ENCODE measurements around the gene MBOAT7. TPM values are rescaled to one million over a fixed set of nuclear protein-coding genes. Genes with fewer than 3 reads are reported as not detected.
A peak's percentile ranks its signal among the peaks of the same experiment; 100 is the strongest.

Gene MBOAT7
- total and polyA plus RNA-seq, 2 donors from 2014 or later: 41.6 to 64.4 TPM

DNA sequence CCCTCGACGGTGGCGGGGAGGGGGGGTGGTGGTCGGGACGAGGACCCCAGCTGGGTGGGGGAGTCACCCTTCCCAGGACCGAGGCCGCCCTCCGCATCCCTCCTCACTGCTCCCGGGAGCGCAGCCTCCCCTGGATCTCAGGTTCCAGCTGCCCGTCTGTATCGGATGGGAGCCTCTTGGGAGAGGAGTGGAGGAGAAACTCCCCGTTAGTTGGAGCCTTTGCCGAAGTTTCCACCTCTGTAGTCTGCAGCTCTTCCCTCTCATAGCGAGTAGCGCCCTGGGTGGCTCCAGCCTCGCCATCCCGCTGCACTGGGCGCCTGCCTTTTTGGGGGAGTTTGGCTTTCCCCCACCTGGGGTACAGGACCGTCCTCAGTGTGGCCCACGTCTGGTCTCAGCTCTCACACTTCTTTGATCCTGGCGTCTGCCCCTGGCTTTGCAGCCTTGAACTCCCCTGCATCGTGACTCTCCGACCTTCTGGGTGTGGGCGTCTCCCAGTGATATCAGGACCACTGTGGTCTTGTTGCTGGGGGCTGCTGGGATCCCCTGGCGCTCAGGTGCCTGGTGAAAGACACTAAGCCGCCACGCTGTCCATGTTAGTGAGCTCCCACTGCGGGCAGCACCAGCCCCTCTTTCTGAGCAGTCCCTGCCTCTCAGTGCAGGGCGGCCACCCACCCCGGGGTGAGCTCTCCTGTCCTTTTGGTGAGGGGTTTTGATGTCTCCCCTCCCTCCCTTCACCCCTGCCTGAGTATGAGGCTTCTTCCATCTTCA lies 50.7 kb downstream of the MBOAT7 start:
- Histone ChIP-seq H3K9me3 (ENCODE audit: control insufficient read depth in 2 of 3, insufficient read depth in 1 of 3, low read length in 3 of 3) (no peaks in the 10 kb centered on the region), H3K27me3 (ENCODE audit: control insufficient read depth, insufficient read depth, low read length) (no peaks in the 10 kb centered on the region), H3K36me3 (ENCODE audit: control insufficient read depth in 2 of 3, insufficient read depth in 3 of 3, low read length in 3 of 3) (peaks cover 6 to 19% (median 12%) of the 10 kb centered on the region in 3 donors), H3K27ac (ENCODE audit: low read depth in 2 of 2, low read length in 2 of 2) (no peak overlapping the region), H3K4me1 (ENCODE audit: control insufficient read depth in 2 of 3, insufficient read depth in 2 of 3, low read depth in 1 of 3, low read length in 3 of 3) (peaks cover 0 to 30% (median 0%) of the 10 kb centered on the region in 3 donors), H3K9ac (ENCODE audit: low read length in 3 of 3) (peak overlapping the region in 1 of 3 donors; percentile 54), H3K4me3 (ENCODE audit: low read length in 3 of 3) (peak overlapping the region; percentile 12 to 68 (median 52))
- TF ChIP-seq, protein P1, sequence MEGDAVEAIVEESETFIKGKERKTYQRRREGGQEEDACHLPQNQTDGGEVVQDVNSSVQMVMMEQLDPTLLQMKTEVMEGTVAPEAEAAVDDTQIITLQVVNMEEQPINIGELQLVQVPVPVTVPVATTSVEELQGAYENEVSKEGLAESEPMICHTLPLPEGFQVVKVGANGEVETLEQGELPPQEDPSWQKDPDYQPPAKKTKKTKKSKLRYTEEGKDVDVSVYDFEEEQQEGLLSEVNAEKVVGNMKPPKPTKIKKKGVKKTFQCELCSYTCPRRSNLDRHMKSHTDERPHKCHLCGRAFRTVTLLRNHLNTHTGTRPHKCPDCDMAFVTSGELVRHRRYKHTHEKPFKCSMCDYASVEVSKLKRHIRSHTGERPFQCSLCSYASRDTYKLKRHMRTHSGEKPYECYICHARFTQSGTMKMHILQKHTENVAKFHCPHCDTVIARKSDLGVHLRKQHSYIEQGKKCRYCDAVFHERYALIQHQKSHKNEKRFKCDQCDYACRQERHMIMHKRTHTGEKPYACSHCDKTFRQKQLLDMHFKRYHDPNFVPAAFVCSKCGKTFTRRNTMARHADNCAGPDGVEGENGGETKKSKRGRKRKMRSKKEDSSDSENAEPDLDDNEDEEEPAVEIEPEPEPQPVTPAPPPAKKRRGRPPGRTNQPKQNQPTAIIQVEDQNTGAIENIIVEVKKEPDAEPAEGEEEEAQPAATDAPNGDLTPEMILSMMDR (IDR thresholded peaks at IDR 0.05; ENCODE audit: borderline replicate concordance, extremely low read depth, insufficient read depth): no peak
- DNase-seq (peak in 4 of 5 donors; percentile 24 to 78 (median 38)), FAIRE-seq (no peak)
- intact Hi-C loops (cut with DNase I): no loop called here

DNA sequence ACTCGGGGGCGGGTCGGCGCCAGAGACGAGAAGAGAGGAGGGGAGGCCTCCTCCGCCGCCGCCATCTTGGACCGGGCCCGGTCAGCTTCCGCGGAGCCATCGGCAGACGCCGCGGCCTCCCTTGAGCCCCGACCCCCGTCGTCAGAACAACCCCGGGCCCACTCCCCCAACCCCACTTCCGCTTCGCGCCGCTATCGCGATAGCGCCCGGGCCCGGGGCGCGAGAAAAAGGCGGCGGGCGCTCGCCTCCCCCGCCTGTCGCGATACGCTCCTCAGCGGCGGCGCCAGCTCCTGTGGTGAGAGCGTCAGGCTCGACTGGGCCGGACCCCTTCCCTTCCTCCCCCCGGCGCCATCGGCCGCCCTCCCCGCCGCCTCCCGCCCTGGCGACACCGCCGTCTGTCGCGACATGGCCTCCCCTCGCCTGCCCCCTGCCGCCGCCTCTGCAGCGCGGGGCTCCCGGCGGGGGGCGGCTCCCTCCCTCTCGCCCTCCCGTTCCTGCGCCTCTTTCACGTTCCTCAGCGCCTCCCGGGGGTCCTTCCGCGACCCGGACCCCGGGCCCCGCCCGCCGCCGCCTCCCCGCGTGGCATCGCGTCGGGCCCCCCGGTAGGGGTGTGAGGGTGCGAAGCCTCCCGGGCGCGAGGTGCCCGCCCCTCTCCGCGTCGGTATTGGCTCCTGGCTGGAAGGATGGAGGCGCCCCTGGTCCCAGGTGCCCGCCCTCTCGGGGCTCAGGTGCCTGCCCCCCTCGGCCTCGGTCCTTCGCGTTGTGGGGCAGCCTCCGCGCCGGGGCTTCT lies 51.5 kb downstream of the MBOAT7 start, which contains the start of gene CNOT3:
CNOT3 (plus strand) TSS at position 64 of the 790 bp plus-strand sequence. CDS start 5,217 bp downstream, outside the sequence.
- TF ChIP-seq, protein P1 (IDR thresholded peaks at IDR 0.05; ENCODE audit: borderline replicate concordance, extremely low read depth, insufficient read depth): no peak
- Histone ChIP-seq H3K9me3 (ENCODE audit: control insufficient read depth in 2 of 3, insufficient read depth in 1 of 3, low read length in 3 of 3) (no peaks in the 10 kb centered on the region), H3K9ac (ENCODE audit: low read length in 3 of 3) (peak within 1 kb of the TSS; percentile 57 to 70 (median 63)), H3K4me1 (ENCODE audit: control insufficient read depth in 2 of 3, insufficient read depth in 2 of 3, low read depth in 1 of 3, low read length in 3 of 3) (peaks cover 0 to 30% (median 0%) of the 10 kb centered on the region in 3 donors), H3K4me3 (ENCODE audit: low read length in 3 of 3) (peak within 1 kb of the TSS; percentile 80 to 96 (median 87)), H3K36me3 (ENCODE audit: control insufficient read depth in 2 of 3, insufficient read depth in 3 of 3, low read length in 3 of 3) (peaks cover 3 to 12% (median 4%) of the 10 kb centered on the region in 3 donors), H3K27ac (ENCODE audit: low read depth in 2 of 2, low read length in 2 of 2) (peak within 1 kb of the TSS; percentile 84 to 88), H3K27me3 (ENCODE audit: control insufficient read depth, insufficient read depth, low read length) (no peaks in the 10 kb centered on the region)
- peak in 4 of 5 donors; percentile 12 to 87 (median 62) for DNase-seq
- no peak for FAIRE-seq
- intact Hi-C loops (cut with DNase I): no loop called here

DNA sequence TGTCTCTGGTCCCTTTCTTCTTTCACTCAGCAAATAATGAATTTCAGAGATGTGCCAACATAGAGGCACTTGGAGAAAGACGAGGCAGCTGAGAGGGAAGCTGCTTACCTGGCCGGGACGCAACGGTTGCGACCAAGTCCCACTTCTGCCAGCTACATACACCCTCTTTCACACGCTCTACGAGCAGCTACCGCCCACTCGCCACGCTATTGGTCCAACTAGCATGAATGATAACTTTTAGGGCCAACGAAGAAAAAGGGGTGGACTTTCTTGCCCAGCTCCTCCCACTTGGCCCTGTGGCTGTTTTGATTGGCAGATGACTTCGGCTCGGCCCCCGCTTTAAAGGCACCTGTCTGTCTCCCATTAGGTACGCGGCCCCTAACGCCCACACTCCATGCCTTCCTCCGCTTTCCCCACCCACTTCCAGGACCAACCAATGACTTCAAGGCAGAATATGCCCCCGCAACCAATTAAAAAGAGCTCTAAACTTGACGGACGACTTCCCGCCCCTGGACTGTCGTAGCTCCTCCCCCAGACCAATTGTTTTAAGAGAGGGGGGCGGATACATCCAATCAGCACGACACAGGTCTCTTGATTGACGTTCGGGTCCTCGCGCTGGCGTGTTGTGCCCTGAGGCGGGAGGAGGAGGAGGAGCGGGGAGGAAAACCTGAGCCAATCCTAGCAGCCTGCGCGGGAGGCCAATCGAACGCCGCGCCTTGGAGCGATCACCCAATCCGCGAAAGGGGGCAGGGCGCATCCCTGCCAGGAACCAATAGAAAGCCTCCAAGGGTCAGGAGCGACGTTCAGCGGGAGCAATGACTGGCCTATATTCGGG lies 52.3 kb downstream of the MBOAT7 start:
- H3K4me3 ChIP-seq (ENCODE audit: low read length in 3 of 3): peak overlapping the region; percentile 80 to 96 (median 87)
- H3K27me3 ChIP-seq (ENCODE audit: control insufficient read depth, insufficient read depth, low read length): no peaks in the 10 kb centered on the region
- DNase-seq (peak; percentile 100), FAIRE-seq (peak; percentile 100)
- intact Hi-C loops (cut with DNase I): no loop called here
- H3K4me1 ChIP-seq (ENCODE audit: control insufficient read depth in 2 of 3, insufficient read depth in 2 of 3, low read depth in 1 of 3, low read length in 3 of 3): peaks cover 0 to 30% (median 0%) of the 10 kb centered on the region in 3 donors
- H3K9me3 ChIP-seq (ENCODE audit: control insufficient read depth in 2 of 3, insufficient read depth in 1 of 3, low read length in 3 of 3): no peaks in the 10 kb centered on the region
- H3K36me3 ChIP-seq (ENCODE audit: control insufficient read depth in 2 of 3, insufficient read depth in 3 of 3, low read length in 3 of 3): peaks cover 0 to 5% (median 0%) of the 10 kb centered on the region in 3 donors
- H3K27ac ChIP-seq (ENCODE audit: low read depth in 2 of 2, low read length in 2 of 2): peak overlapping the region; percentile 84 to 88
- TF ChIP-seq, protein P1 (IDR thresholded peaks at IDR 0.05; ENCODE audit: borderline replicate concordance, extremely low read depth, insufficient read depth): no peak
- peak overlapping the region; percentile 54 to 63 (median 57) for H3K9ac ChIP-seq (ENCODE audit: low read length in 3 of 3)

Measured in kidney (tissue), 14 donors.